Subcutaneous preadipocyte (primary cell): ENCODE measurements around the gene ACADL. TPM values are rescaled to one million over a fixed set of nuclear protein-coding genes. Genes with fewer than 3 reads are reported as not detected.

Source experiments
- small RNA-seq: library from RNA; depleted of rRNA; stranded (forward); fragments of <200 nt; gene quantifications from one replicate; pipeline ENCODE3, GENCODE V24; 2012
- total RNA-seq: library from RNA; depleted of rRNA; stranded (reverse); fragments of >200 nt; gene quantifications from 2 replicates; pipeline ENCODE4 v1.2.3, GENCODE V29; 2012

Gene ACADL
- total RNA-seq: 0.20 and 0.37 TPM in 2 replicates

DNA sequence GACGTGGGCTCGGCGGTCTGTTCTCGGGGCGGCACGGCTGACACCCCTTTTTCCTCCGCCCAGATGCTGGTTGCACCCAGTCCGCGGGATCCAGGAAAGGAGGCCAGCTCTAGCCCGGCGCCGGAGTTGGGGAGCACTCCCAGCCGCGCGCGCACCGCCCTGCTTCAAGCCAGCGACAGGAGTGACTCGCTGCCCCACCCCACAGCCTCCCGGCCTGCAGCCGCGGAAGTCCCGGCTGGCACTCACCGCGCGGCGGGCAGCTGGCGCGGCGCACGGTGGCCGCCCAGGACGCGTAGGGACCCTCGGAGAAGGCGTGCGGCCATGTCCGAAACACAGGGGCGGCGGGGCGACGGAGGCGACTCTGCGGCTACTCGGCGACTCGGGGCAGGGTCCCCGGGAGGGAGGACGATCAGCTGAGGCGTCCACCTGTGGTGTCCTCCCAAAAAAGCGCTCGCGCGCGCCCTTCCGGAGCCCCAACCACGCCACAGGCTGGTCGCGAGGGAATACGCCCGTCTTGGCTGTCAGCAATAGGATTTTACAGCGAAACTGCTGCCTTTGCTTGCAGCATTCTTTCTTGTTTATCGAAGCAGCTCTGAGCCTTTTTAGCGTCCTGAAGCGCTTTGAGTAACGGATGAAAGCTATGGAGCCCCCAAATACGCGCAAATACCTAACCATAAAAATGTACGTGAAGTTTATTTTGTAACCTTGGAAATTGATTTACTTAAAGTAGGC lies at the start of gene ACADL:
Gene ACADL (minus strand): TSS at position 507 of the 732 bp plus-strand sequence. CDS start 184 bp downstream, at position 323.

DNA sequence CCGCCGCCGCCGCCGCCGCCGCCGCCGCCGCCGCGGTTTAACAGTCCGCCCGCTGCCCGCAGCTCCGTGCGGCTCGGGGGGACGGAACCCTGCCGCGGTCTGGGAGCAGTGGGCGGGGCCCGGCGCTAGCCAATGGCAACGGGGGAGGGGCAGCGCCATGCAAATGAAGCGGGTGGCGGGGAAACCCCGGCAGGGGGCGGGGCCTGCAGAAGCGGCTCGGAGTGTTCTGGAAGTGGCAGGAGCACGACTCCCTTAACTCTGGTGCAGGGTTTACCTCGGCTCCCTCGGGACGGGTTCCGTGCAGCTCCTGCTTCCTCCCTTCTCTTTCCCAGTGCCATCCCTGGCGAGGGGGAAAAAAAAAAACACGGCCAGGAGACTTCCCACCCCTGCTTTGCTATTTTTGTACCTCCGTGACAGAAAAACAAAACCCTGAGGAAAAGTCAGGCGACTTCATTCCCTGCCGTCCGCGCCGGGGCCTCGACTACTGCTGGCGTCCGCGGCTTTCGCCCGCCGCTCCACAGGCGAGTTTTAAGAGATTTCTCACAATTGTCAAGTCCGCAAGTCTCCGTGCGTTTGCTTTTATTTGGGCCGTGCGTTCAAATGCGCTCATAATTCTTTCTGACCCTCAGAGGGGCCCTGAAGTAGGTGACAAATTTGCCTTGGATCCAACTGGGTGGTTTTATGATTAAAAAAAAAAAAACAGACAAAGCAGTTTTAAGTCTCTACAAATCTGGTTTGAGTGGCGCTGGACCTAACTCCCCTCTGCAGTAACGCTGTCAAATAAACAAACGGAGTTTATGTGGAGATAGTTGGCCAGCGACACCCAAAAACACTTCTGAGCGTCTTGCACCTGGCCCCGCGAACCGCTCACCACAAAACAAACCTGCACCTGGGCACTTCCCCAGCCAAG lies 53.7 kb downstream of the ACADL start, which contains the start of gene KANSL1L:
Gene KANSL1L (minus strand): TSS at position 101 of the 910 bp plus-strand sequence. CDS start 16,827 bp downstream, outside the sequence.

Small RNA genes within 50 kb of the gene (small RNA-seq; reads per million reads assigned to genes)
- gene RF00019: not detected

Other genes with a start within 250 kb of the ACADL start
- 71.9 and 72.0 TPM in 2 replicates for gene RPE, start 222.8 kb downstream of the ACADL start, total RNA-seq
- gene KANSL1L, start 54.0 kb downstream of the ACADL start, total RNA-seq: 11.4 and 12.3 TPM in 2 replicates
- gene MYL1, start 89.7 kb upstream of the ACADL start, total RNA-seq: not detected in 2 replicates